Loucy (cell line): Measurements from ENCODE around the gene IFNGR1.

Experiments used
- EZH2phosphoT487 ChIP-seq: fragments of 200-600 bp; IDR thresholded peaks from 2 replicates; pipeline ENCODE4 v1.6.1; 2018; ENCODE audit warnings: antibody characterized with exemption, mild to moderate bottlenecking, moderate library complexity, borderline replicate concordance
- TF ChIP-seq, protein P1 (sequence below): fragments of 200-600 bp; sonication (generic); conservative IDR thresholded peaks from 2 replicates; pipeline ENCODE4 v1.5.1; 2014; ENCODE audit warnings: mild to moderate bottlenecking, antibody characterized with exemption, low read length

DNA sequence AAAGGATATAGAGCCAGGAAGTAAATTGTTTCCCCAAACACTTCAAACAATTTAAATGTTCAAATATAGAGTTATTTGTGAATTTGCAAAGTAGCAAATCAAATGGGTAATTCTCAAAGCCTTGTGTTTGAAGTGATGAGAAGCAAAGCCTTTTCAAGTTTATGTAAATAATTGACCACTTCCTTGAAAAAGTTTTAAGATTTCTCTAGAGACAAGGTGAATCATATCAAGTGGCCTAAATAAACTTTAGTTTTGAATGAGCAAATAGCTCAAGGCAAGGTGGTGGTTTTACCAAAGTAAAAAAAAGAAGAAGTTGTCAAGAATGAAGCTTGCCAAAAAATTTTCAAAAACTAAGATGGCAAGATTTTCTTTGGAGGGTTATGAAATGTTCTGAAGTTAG is 42.6 kb upstream of the IFNGR1 start:
- TF ChIP-seq, protein P1, sequence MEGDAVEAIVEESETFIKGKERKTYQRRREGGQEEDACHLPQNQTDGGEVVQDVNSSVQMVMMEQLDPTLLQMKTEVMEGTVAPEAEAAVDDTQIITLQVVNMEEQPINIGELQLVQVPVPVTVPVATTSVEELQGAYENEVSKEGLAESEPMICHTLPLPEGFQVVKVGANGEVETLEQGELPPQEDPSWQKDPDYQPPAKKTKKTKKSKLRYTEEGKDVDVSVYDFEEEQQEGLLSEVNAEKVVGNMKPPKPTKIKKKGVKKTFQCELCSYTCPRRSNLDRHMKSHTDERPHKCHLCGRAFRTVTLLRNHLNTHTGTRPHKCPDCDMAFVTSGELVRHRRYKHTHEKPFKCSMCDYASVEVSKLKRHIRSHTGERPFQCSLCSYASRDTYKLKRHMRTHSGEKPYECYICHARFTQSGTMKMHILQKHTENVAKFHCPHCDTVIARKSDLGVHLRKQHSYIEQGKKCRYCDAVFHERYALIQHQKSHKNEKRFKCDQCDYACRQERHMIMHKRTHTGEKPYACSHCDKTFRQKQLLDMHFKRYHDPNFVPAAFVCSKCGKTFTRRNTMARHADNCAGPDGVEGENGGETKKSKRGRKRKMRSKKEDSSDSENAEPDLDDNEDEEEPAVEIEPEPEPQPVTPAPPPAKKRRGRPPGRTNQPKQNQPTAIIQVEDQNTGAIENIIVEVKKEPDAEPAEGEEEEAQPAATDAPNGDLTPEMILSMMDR = no peak
- TF ChIP-seq EZH2phosphoT487 = no peak
